ENCODE measurements around the gene SMAD6.
A peak's percentile ranks its signal among the peaks of the same experiment; 100 is the strongest.
"Not testable (repeated sequence)": the region's sequence is repeated elsewhere in the genome, so short reads cannot be mapped to it uniquely, and the experiment has no call there.

Gene SMAD6

DNA sequence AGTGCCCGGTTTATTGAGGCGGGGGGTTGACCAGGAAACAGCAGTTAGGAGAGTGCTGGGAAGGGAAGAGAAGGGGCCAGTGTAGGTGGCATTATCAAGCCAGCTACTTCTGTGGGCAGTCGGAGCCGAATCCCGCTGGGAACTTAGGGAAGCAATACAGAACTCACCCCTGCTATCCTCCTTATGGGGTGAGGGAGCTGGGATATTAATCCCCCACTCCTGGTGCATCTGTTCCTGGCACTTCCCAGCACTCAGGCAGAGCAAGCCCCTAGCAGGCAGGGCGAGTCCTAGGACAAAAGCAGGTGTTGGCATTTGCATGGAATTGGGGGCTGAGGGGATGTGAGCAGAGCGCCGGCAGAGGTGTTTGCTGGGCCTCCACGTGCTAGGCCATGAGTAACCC lies 48.6 kb downstream of the SMAD6 start:
- H3K36me3 Mint-ChIP-seq (ENCODE audit: low read depth) = peaks cover 11% of the 10 kb centered on the region
- H3K4me3 Mint-ChIP-seq = no peak overlapping the region
- intact Hi-C loops (cut with micrococcal nuclease) = no loop called here
- peaks cover 21% of the 10 kb centered on the region for H3K4me1 Mint-ChIP-seq (ENCODE audit: low read depth)
- H3K27ac Mint-ChIP-seq = no peak overlapping the region
- H3K9me3 Mint-ChIP-seq = peaks cover 14% of the 10 kb centered on the region
- peaks cover 2% of the 10 kb centered on the region for H3K27me3 Mint-ChIP-seq

DNA sequence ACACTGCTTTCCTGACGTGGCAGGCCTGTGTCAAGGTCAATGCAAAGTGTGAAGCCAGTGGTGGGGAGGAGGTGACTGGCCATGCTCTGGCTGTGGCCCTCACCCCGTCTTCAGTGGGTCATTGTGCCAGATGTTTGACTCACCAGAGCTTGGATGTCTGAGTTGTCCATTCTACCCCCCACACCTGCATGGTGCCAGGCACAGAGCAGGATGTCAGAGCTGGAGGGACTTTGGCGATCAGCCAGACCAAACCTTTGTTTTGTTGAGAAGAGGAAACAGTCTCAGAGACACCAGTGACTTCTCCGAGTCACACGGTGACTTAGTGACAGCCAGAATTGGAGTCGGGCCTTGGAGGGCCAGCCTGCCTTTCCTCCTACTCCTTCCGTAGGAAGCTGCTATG lies 49.5 kb downstream of the SMAD6 start:
- no peak overlapping the region for H3K4me3 Mint-ChIP-seq
- peaks cover 11% of the 10 kb centered on the region for H3K36me3 Mint-ChIP-seq (ENCODE audit: low read depth)
- H3K4me1 Mint-ChIP-seq (ENCODE audit: low read depth) = peaks cover 21% of the 10 kb centered on the region
- peaks cover 15% of the 10 kb centered on the region for H3K9me3 Mint-ChIP-seq
- H3K27me3 Mint-ChIP-seq = peaks cover 2% of the 10 kb centered on the region
- no peak overlapping the region for H3K27ac Mint-ChIP-seq
- intact Hi-C loops (cut with micrococcal nuclease) = no loop called here

DNA sequence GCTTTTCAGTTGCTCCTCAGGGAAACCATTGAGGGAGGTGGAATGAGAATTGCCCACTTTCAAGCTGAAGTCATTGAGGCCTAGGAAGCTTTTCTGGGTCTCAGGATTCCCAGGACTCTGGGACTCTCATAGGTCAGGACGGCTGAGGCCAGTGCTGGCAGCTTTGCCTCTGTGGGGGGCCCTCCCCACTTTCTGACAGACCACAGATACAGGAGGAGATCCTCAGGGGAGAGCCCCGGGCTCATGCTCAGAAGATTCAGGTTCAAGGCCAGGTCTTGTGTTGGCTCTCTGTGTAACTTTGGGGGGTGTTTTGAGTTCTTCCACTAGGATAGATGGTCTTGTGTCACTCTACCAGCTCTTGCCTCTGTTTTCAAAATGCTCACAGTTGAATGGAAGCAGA lies 50.0 kb downstream of the SMAD6 start:
- H3K27me3 Mint-ChIP-seq = peaks cover 2% of the 10 kb centered on the region
- peaks cover 11% of the 10 kb centered on the region for H3K36me3 Mint-ChIP-seq (ENCODE audit: low read depth)
- H3K9me3 Mint-ChIP-seq = peaks cover 15% of the 10 kb centered on the region
- intact Hi-C loops (cut with micrococcal nuclease) = no loop called here
- peak overlapping the region; percentile 21 for H3K27ac Mint-ChIP-seq
- H3K4me3 Mint-ChIP-seq = no peak overlapping the region
- H3K4me1 Mint-ChIP-seq (ENCODE audit: low read depth) = peaks cover 21% of the 10 kb centered on the region

DNA sequence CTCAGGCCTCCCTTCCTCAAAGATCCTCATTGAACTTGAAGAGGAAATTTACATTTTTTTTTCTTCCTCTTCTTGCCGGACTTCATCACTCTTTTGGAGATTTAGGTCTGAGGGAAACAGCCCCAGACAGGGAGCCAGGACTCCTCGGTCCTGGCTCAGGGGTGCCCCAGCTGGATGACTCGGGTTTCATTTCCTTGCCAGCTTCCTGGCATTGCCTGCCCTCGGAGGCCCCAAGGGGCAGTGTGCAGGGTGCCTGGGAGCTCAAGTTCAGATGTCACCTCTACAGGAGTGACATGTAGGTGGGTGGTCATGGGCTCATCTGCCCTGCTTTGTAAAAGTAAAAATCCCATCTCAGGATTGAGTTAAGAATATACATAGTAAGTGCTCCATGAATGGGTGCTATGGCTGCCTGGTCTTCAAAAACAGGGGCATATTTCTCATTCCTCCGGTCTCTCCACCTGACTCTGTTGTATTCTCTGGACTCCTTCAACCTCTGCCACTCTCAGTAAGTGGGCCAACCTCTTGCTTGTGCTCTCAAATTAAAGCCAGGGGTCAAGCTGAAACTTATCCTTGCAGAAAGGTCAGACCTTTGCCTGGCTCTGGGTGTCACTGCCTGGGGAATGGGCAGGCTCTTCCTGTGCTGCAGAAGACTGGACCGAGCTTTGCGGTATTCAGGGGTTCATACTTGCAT lies 51.8 kb downstream of the SMAD6 start:
- Mint-ChIP-seq H3K36me3 (ENCODE audit: low read depth) (peaks cover 11% of the 10 kb centered on the region), H3K27ac (no peak overlapping the region), H3K4me1 (ENCODE audit: low read depth) (peaks cover 21% of the 10 kb centered on the region), H3K9me3 (peaks cover 15% of the 10 kb centered on the region), H3K4me3 (no peak overlapping the region), H3K27me3 (peaks cover 2% of the 10 kb centered on the region)
- intact Hi-C loops (cut with micrococcal nuclease) = no loop called here

DNA sequence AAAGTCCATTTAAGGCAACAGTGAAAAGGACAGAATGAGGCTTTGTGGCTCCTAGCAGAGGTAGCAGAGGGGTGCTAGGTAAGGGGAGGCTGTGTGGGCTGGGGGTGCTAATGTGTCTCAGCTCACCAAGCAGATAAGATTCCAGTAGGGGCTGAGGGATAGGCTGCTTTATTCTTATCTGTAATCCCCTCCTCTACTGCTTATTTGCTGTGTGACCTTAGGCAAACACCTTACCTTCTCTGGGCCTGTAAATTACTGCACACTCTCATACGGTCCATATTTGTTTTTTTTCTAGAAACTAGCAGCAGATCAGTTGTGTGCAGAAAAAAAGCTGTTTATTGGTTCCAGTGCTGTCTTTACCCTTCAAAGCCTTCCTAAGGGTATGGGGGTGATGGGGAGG lies 52.8 kb downstream of the SMAD6 start:
- intact Hi-C loops (cut with micrococcal nuclease) = no loop called here
- Mint-ChIP-seq H3K36me3 (ENCODE audit: low read depth) (peaks cover 11% of the 10 kb centered on the region), H3K4me1 (ENCODE audit: low read depth) (peaks cover 21% of the 10 kb centered on the region), H3K9me3 (peaks cover 15% of the 10 kb centered on the region), H3K4me3 (no peak overlapping the region), H3K27ac (no peak overlapping the region), H3K27me3 (peaks cover 2% of the 10 kb centered on the region)

DNA sequence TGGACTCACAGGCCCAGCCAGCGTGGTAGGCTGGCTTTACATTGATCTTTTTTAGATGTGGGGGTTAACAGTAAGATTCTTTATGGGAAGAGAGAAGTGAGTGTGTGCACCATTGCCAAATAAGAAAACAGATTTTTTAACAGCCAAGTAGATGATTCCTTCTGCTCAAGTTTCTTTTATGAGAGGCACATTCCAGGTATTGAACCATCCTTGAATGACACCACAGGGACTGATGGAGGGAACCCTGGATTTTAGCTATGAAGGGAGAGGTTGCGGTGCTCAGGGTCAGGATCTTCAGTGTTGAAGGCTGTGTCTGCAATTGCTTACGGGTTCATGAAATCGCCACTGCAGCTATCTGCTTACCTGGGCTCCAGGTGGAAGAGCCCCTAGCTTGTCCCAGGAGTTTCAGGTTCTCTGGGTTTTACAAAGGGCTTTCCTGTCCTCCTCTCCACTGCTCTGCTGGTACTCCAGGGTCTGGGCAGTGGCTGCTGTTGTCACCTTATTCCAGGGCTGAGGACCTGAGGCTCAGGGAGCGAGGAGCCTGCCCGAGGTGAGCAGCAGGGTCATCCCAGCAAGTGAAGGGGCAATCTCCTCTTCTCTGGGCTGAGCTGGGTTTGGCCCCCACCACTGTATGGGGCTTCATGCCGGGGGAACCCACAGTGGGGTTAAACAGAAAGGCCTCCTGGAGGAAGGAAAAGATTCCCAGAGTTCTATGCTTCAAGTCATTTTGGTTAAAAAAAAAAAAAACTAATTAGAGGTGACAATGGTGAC lies 53.4 kb downstream of the SMAD6 start:
- H3K27me3 Mint-ChIP-seq = peaks cover 6% of the 10 kb centered on the region
- H3K9me3 Mint-ChIP-seq = peaks cover 15% of the 10 kb centered on the region
- intact Hi-C loops (cut with micrococcal nuclease) = no loop called here
- no peak overlapping the region for H3K27ac Mint-ChIP-seq
- H3K4me3 Mint-ChIP-seq = no peak overlapping the region
- H3K4me1 Mint-ChIP-seq (ENCODE audit: low read depth) = peaks cover 24% of the 10 kb centered on the region
- H3K36me3 Mint-ChIP-seq (ENCODE audit: low read depth) = peaks cover 11% of the 10 kb centered on the region

DNA sequence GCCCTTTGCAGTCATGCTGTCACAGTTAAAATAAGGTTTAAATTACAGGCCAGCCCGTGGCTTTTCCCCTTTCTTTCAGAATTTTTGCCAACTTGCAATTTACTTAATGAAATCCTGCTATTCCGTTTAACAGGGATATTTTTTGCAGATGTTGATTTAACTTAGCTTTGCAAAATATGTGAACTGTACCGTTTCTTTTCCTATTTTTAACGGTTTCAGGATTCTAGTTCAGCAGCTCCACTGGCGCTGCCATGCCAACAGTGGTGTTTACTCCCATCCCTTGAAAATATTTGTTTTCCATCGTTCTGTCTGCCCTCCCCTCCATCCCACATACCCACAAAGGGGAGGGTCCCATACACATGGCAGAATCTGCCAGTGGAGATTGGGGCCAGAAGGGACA lies 54.3 kb downstream of the SMAD6 start:
- H3K36me3 Mint-ChIP-seq (ENCODE audit: low read depth) = peaks cover 11% of the 10 kb centered on the region
- intact Hi-C loops (cut with micrococcal nuclease) = no loop called here
- no peak overlapping the region for H3K27ac Mint-ChIP-seq
- peaks cover 29% of the 10 kb centered on the region for H3K4me1 Mint-ChIP-seq (ENCODE audit: low read depth)
- H3K9me3 Mint-ChIP-seq = peaks cover 15% of the 10 kb centered on the region
- peaks cover 15% of the 10 kb centered on the region for H3K27me3 Mint-ChIP-seq
- H3K4me3 Mint-ChIP-seq = no peak overlapping the region

DNA sequence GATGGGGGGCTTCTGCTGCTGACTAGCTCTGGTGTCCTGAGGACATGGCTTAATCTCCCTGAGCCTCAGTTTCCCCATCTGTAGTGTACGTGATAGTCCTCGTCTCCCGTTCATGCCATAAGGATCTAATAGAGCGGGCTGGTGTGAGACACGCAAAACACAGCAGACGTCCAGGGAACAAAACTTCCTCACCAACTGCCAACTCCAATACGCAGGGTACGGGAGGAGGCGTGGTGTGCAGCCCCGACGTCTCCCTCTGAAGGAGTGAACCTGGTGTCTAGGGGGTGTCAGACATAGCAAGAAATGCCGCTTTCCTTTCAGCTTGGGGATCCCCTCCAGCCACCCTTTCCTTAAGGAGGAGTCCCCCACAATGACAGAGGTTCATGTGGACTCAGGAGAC lies 55.0 kb downstream of the SMAD6 start:
- H3K4me1 Mint-ChIP-seq (ENCODE audit: low read depth) = peaks cover 31% of the 10 kb centered on the region
- H3K27ac Mint-ChIP-seq = no peak overlapping the region
- H3K36me3 Mint-ChIP-seq (ENCODE audit: low read depth) = peaks cover 11% of the 10 kb centered on the region
- peaks cover 15% of the 10 kb centered on the region for H3K9me3 Mint-ChIP-seq
- H3K27me3 Mint-ChIP-seq = peaks cover 22% of the 10 kb centered on the region
- intact Hi-C loops (cut with micrococcal nuclease) = no loop called here
- no peak overlapping the region for H3K4me3 Mint-ChIP-seq

DNA sequence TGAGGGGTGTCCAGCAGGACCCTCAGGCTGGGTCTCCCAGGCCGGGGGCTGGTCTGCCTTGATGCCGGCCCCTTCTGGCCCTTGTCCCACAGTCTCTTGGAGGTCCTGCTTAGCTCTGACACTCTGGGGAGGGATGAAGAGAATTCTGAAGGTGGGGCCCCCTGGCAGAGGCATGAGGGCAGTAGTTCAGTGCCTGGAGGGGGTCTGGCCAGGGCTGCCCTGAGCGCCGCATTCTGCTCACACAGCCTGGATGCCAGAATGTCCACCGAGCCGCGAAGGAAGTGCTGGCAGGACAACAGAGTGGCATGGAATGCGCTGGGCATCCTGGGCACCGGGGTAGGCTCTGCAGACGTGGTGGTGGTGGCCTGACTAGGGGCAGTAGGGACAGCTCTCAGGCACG lies 55.5 kb downstream of the SMAD6 start:
- Mint-ChIP-seq H3K27ac (no peak overlapping the region), H3K27me3 (peaks cover 27% of the 10 kb centered on the region), H3K4me3 (no peak overlapping the region), H3K4me1 (ENCODE audit: low read depth) (peaks cover 36% of the 10 kb centered on the region), H3K36me3 (ENCODE audit: low read depth) (peaks cover 11% of the 10 kb centered on the region), H3K9me3 (peaks cover 15% of the 10 kb centered on the region)
- intact Hi-C loops (cut with micrococcal nuclease) = no loop called here

DNA sequence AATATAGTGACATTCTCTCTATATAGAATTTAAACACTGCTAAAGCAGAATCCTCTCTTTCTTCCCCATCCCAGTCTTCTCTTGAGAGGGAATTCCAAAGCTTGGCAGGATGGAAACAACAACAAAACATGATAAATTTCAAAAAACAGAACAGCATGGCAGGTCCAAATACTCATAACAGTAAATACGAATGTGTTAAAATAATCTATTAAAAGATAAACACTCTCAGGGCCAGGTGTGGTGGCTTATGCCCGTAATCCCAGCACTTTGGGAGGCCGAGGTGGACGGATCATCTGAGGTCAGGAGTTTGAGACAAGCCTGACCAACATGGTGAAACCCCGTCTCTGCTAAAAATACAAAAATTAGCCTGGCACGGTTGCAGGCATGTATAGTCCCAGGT lies 56.2 kb downstream of the SMAD6 start:
- H3K4me3 Mint-ChIP-seq; H3K27ac Mint-ChIP-seq; intact Hi-C loops (cut with micrococcal nuclease): not testable (repeated sequence)
- Mint-ChIP-seq H3K27me3 (peaks cover 34% of the 10 kb centered on the region), H3K4me1 (ENCODE audit: low read depth) (peaks cover 42% of the 10 kb centered on the region), H3K9me3 (peaks cover 15% of the 10 kb centered on the region), H3K36me3 (ENCODE audit: low read depth) (peaks cover 11% of the 10 kb centered on the region)

DNA sequence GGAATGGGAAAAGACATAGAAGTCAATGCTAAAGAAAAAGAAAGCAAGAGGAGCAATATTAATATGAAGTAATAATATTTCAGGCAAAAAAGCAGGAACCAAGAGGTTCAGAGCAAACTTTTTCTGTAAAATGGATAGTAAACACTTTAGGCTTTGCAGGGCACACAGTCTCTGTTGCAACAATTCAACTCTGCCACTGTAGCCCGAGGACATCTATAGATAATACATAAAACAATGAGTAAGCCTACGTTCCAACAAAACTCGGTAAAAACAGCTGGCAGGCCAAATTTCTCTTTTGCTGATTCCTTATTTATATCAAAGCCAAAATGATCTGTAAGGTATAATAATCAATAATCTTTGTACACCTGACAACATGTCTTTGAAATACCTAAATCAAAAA lies 56.8 kb downstream of the SMAD6 start:
- peaks cover 15% of the 10 kb centered on the region for H3K9me3 Mint-ChIP-seq

DNA sequence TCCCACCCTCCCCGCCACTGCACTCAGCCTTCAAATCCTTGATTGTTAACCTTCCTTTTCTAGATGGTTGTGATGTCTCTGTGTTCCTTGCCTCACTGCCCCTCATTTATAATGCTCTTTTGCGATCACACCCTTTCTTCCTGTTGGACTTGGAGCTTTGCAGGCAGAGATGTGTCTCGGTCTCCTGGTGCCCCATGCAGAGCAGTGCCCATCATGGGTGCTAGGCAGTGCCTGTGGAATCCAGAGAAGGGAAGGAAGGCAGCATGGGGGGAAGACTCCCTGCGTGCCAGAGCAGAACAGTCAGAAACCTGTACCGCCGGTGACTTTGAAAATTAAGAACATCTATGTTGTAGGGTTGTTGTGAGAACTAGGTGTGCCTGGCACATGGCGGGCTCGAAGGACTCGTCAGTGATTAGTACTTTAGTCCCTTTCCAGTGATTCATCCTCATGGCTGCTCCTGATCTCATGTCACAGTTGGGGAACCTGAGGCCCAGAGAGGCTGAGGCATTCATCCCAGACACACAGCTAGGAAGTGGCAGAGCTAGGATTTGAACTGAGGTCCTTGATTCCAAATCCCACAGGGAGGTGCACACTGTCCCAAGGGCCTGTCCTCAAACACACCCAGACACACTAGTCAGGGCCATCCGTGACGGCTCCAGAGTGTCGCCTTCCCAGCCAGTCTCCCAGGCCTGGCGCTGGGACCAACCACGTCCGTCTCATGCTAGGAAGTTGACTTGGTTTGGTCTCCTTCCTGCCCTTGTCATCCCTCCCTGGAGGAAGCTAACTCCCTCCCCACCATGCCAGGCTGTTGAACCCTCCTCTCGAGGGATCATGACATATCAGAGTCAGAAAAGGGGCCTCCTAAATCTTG lies 58.3 kb downstream of the SMAD6 start:
- Mint-ChIP-seq H3K27me3 (peaks cover 49% of the 10 kb centered on the region), H3K27ac (no peak overlapping the region), H3K9me3 (peaks cover 3% of the 10 kb centered on the region), H3K4me3 (no peak overlapping the region), H3K36me3 (ENCODE audit: low read depth) (peaks cover 2% of the 10 kb centered on the region), H3K4me1 (ENCODE audit: low read depth) (peaks cover 37% of the 10 kb centered on the region)
- intact Hi-C loops (cut with micrococcal nuclease) = no loop called here

More for the DNA sequence above, 56.8 kb downstream of the SMAD6 start:
- intact Hi-C loops (cut with micrococcal nuclease) = no loop called here
- Mint-ChIP-seq H3K27me3 (peaks cover 40% of the 10 kb centered on the region), H3K36me3 (ENCODE audit: low read depth) (peaks cover 11% of the 10 kb centered on the region), H3K4me1 (ENCODE audit: low read depth) (peaks cover 41% of the 10 kb centered on the region), H3K4me3 (no peak overlapping the region), H3K27ac (no peak overlapping the region)

DNA sequence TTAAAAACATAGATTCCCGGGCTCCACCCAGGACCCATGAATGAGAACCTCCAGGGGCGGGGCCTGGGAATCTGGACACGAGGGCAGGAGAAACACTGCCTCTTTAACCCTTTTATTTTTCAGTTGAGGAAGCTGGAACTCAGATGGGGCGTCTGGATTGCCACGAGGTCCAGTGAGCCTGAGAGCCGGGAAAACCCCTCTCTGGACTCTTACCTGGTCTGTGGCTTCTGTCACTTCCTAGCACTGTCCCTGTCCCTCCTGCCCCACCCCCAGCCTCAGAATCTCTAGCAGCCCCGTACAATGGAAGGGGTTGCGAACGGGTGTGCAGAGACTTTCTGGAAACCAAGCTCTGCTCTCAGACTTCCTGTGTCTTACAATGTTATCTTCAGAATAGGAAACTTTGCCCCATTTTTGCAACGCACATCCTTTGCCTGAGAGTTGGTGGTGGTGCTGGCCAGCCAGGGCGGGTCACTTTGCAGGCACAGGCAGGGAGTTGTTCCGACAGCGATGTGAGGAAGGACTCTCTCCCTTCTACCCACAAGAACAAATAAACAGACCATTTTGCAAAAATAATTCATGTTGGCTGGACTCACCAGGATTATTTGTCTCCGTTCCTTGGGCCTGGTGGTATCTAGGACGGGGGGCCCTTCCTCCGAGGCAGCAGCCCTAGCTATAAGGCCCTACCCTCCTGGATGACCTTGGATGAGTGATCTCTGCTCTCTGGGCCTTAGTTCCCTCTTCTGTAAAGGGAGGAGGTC lies 59.1 kb downstream of the SMAD6 start:
- Mint-ChIP-seq H3K9me3 (no peaks in the 10 kb centered on the region), H3K36me3 (ENCODE audit: low read depth) (no peaks in the 10 kb centered on the region), H3K27me3 (peaks cover 58% of the 10 kb centered on the region), H3K4me1 (ENCODE audit: low read depth) (peaks cover 45% of the 10 kb centered on the region), H3K27ac (peak overlapping the region; percentile 67), H3K4me3 (no peak overlapping the region)
- intact Hi-C loops (cut with micrococcal nuclease) = no loop called here
